ENCODE measurements around the gene PEX3. TPM values are rescaled to one million over a fixed set of nuclear protein-coding genes. Genes with fewer than 3 reads are reported as not detected.

Gene PEX3
- total RNA-seq, 3 donors from 2014 or later: 12.0 to 22.0 (median 20.0) TPM

DNA sequence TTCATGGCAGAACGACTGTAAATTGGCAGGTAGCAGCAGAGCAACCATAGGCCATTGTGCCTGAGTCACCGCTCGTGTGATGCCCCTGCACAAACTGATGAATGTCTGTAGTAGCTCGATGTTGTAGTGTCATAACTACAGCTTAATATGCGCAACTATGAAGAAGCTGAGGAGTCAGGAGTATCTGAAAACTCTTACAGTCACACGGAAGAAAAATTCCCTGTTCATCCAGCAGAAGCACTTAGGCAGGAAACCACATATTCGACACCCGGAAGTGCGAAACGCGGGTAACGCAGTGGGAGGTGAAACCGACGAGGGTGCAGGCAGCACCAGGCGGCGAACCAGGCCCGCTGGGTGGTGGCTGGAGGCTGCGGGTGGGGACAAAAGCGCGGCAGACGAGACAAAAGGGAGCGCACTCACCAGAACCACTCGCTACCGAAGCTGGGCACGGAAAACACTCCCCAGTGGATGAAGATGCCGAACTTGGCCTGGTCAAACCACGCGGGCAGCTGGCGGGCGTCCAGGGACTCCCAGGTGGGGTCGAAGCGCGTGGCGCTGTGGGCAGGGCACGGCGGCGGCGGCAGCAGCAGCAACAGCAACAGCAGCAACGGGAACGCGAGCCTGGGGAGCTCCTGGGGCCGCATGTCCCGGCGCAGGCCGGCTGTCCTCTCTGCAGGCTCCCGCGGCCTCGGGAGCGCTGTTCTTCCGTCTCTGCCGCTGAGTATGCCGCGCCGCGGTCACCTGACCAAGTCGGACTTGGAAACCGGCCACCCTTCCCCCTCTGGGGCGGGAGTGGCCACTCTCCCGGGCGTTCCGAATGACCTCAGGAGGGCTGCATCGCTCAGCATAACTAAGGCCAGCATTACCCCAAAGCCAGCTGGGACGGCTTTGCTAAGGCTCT, 60.6 kb downstream of the PEX3 start, which contains the start of gene FUCA2:
Gene FUCA2, minus strand, starts transcription at position 730 of the 901 bp plus-strand sequence. Its CDS starts 86 bp downstream, at position 644.
- peak; percentile 48 for TF ChIP-seq POLR2A (IDR thresholded peaks at IDR 0.05)
- peak; percentile 52 to 58 (median 56) for TF ChIP-seq POLR2AphosphoS5 (IDR thresholded peaks at IDR 0.05)
- TF ChIP-seq, protein P1, sequence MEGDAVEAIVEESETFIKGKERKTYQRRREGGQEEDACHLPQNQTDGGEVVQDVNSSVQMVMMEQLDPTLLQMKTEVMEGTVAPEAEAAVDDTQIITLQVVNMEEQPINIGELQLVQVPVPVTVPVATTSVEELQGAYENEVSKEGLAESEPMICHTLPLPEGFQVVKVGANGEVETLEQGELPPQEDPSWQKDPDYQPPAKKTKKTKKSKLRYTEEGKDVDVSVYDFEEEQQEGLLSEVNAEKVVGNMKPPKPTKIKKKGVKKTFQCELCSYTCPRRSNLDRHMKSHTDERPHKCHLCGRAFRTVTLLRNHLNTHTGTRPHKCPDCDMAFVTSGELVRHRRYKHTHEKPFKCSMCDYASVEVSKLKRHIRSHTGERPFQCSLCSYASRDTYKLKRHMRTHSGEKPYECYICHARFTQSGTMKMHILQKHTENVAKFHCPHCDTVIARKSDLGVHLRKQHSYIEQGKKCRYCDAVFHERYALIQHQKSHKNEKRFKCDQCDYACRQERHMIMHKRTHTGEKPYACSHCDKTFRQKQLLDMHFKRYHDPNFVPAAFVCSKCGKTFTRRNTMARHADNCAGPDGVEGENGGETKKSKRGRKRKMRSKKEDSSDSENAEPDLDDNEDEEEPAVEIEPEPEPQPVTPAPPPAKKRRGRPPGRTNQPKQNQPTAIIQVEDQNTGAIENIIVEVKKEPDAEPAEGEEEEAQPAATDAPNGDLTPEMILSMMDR (IDR thresholded peaks at IDR 0.05): no peak
- H3K27ac ChIP-seq: peak within 1 kb of the TSS; percentile 80 to 89
- peak within 1 kb of the TSS; percentile 69 to 85 (median 78) for H3K4me3 ChIP-seq
- no peaks in the 10 kb centered on the region for H3K36me3 ChIP-seq
- intact Hi-C loops (cut with DNase I; ENCODE audit: low total_unique reads): no loop called here
- H3K9me3 ChIP-seq: no peaks in the 10 kb centered on the region
- H3K27me3 ChIP-seq: no peaks in the 10 kb centered on the region
- peak; percentile 67 to 85 for DNase-seq (ENCODE audit: low spot score in 2 of 2)
- H3K4me1 ChIP-seq: no peaks in the 10 kb centered on the region

DNA sequence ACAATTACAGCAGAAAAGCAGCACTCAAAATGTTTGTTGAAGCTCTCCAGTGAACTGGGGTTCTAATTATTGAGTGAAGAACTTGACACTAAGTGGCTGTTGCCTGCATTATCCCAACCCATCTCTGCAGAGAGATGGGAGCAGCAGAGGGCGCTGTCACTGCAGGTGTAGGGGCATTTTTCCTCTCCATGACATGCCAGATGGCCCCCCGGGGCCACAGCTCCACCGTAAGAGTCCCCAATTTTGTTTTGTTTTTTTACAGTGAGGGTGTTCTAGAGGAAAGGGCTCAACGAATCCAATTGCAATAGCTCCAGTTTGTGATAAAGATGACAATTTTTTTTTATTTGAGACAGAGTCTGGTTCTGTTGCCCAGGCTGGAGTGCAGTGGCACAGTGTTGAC, 62.8 kb downstream of the PEX3 start:
- intact Hi-C loops (cut with DNase I; ENCODE audit: low total_unique reads): no loop called here
- H3K36me3 ChIP-seq: no peaks in the 10 kb centered on the region
- no peak overlapping the region for H3K27ac ChIP-seq
- H3K9me3 ChIP-seq: no peaks in the 10 kb centered on the region
- TF ChIP-seq POLR2A (IDR thresholded peaks at IDR 0.05) (no peak), POLR2AphosphoS5 (IDR thresholded peaks at IDR 0.05) (no peak)
- TF ChIP-seq, protein P1 (IDR thresholded peaks at IDR 0.05): no peak
- DNase-seq (ENCODE audit: low spot score in 2 of 2): no peak
- no peak overlapping the region for H3K4me3 ChIP-seq
- no peaks in the 10 kb centered on the region for H3K4me1 ChIP-seq
- H3K27me3 ChIP-seq: no peaks in the 10 kb centered on the region

DNA sequence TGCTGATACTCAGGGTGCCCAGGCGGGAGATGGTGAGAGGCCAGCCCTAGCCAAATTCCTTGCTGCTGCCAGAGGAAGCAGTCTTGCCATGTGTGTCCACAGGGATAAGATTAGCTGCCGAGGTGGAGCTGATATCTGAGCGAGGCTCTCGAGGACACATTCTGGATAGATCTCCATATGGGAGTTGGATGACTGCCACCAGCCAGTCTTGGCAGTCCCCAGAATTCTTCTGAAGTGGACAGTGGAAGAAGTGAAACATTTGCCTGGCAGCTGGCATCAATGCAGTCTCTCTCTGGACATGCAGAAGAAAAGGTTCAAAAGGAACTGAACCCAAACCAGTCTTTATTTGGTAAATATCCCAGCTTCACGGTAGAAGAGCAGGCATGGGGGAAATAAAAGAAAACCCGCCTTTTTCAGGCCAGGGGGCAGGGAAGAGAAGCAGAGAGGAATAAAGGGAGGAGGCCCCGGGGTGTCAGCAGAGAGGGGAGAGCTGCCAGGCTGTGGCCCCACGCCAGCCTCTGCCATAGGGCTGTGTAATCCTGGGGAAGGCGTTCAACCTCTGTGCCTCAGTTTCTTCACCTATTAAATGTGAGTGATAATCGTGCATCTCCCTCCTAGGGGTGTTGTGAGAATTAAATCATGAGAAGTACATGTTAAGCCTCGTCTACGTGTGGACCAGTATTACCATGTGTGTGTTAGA, 64.6 kb downstream of the PEX3 start:
- no peak for DNase-seq (ENCODE audit: low spot score in 2 of 2)
- intact Hi-C loops (cut with DNase I; ENCODE audit: low total_unique reads): no loop called here
- no peaks in the 10 kb centered on the region for H3K4me1 ChIP-seq
- H3K27ac ChIP-seq: no peak overlapping the region
- no peaks in the 10 kb centered on the region for H3K27me3 ChIP-seq
- H3K36me3 ChIP-seq: no peaks in the 10 kb centered on the region
- TF ChIP-seq, protein P1 (IDR thresholded peaks at IDR 0.05): no peak
- no peak for TF ChIP-seq POLR2AphosphoS5 (IDR thresholded peaks at IDR 0.05)
- TF ChIP-seq POLR2A (IDR thresholded peaks at IDR 0.05): no peak
- H3K9me3 ChIP-seq: no peaks in the 10 kb centered on the region
- no peak overlapping the region for H3K4me3 ChIP-seq

DNA sequence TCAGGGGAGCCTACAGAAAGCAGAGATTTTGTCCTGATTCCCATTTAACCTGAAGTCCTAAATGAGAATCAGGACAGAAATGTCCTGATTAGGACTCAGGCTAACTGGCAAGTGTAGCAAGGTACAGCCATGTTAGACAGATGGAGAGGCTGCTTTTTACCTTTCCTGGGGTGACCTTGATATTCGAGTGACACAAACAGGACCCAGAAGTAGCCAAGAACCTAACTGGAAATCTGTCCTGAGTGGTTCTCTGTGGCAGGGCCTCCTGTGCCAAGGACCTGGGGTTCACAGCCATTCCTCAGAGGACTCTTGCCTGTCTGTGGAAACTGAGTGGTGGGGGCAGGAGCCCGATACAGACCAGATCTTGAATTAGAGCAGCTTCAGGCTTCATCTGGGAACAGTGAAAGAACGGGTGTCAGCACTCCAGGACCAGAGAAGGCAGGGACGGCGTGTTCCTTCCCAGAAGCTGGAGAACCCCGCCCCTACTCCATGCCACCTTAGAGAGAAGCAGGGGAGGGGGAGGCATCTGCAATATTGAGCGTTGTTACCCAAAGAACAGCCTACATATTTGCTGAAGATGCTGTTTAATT, 65.3 kb downstream of the PEX3 start:
- no peak overlapping the region for H3K4me3 ChIP-seq
- DNase-seq (ENCODE audit: low spot score in 2 of 2): no peak
- no peaks in the 10 kb centered on the region for H3K9me3 ChIP-seq
- H3K27me3 ChIP-seq: no peaks in the 10 kb centered on the region
- no peaks in the 10 kb centered on the region for H3K4me1 ChIP-seq
- no peak overlapping the region for H3K27ac ChIP-seq
- H3K36me3 ChIP-seq: no peaks in the 10 kb centered on the region
- TF ChIP-seq POLR2AphosphoS5 (IDR thresholded peaks at IDR 0.05) (no peak), POLR2A (IDR thresholded peaks at IDR 0.05) (no peak)
- TF ChIP-seq, protein P1 (IDR thresholded peaks at IDR 0.05): no peak
- intact Hi-C loops (cut with DNase I; ENCODE audit: low total_unique reads): no loop called here
